SH-SY5Y (cell line): ENCODE results near the gene ALDH1A2.

Experiments
- GATA2 ChIP-seq: IDR thresholded peaks from 2 replicates; pipeline ENCODE4 v1.6.1; 2011; ENCODE audit warnings: mild to moderate bottlenecking, low read depth, low read length
- GATA3 ChIP-seq: IDR thresholded peaks from 2 replicates; pipeline ENCODE4 v1.6.1; 2011; ENCODE audit warnings: low read depth, mild to moderate bottlenecking, low read length, moderate library complexity

The ALDH1A2 gene

DNA sequence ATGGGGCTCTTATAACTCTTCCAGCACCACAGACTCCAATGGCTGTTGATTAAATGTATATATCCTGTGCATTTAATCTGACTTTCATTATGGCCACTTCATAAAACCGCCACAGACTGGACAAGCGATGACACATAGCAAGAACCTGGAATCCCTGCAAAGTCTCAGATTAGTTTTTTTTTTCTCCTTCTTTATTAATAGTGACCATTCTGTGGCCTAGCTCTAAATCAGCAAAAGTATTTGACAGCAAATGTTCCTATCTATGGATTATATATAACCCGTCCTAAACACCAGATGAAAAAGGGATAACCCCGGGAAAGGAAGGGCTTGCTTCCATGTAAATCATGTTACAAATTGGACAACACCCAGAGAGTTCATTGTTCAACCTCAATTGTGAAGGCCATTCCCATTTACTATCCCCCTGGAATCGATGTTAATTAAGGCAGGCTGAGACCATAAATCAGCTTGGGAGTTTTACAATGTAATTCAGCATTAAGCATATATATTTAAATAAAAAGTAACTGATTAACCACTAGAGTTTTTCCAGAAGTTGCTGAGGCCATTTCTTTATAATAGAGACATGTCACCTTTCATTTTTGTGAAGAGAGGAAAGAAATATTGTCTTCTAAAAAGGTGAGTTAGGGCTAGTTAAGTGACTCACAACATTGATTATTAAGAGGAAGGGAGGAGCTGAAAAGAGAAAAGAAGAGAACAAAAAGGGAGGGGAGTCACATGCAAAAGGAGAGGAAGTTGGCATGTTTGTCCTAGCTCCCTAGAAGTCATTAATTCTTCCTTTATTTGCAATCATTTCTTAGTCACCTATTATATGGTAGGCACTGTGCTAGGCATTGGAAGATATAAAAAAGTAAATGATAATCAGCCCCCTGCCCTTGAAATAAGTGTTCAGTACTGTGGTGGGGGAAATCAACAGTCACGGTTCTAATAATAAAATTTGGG lies 26.2 kb downstream of the ALDH1A2 start:
- TF ChIP-seq GATA3: no peak
- no peak for TF ChIP-seq GATA2

DNA sequence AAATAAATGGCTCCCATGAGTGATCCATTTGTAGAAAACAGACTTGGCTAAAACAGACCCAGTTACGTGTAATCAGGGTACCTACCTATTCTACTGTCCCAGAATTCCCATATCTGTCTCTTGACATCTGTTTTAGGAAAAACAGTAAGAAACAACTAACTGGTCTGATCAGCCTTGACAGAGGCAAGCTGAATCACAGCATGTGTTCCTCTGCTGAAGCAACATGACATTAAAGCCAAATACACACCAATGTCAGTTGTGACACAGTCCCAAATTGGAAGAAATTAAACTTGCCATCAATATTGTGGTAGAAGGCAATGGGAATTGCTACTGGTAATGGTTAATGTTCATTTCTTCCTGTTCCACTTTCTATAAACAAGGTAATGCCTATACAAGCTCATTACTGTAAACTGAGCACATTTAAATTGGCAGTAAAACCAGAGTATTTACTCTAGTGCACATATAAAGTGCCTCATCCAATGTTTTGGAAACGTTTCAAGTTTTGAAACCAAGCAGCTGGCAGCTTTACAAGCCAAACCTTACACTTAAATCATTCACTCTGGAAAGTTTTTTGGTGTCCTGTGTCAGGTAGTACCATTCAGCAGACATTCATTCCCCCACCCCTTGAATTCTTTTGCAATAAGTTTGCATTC lies 27.0 kb downstream of the ALDH1A2 start:
- TF ChIP-seq GATA2 (no peak), GATA3 (no peak)

GRCh38 chr15:58037723-58038301 lies 27.7 kb downstream of the ALDH1A2 start:
- TF ChIP-seq GATA2: no peak
- TF ChIP-seq GATA3: no peak

DNA sequence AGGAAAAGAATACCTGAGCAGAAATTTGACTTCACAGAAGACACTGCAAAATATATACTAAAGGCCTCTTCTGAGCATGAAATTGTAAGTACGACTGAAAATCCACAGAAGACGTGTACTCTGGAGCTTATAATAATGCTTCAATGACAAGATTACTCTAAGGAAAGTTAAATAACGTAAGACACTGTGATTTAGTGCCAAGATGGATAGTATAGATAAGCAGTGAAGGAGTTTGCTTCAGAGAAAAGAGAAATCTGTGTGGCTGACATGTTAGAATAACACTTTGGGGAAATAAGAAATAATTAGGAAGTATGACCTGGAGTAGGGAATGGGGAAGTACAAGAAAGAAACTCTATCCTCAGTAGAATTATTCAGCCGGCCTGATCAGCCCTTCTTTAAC lies 28.9 kb downstream of the ALDH1A2 start:
- TF ChIP-seq GATA2 (no peak), GATA3 (no peak)

GRCh38 chr15:58026552-58026951 lies 39.0 kb downstream of the ALDH1A2 start:
- TF ChIP-seq GATA2: no peak
- TF ChIP-seq GATA3: no peak

GRCh38 chr15:58026051-58026450 lies 39.5 kb downstream of the ALDH1A2 start:
- TF ChIP-seq GATA3 (no peak), GATA2 (no peak)

DNA sequence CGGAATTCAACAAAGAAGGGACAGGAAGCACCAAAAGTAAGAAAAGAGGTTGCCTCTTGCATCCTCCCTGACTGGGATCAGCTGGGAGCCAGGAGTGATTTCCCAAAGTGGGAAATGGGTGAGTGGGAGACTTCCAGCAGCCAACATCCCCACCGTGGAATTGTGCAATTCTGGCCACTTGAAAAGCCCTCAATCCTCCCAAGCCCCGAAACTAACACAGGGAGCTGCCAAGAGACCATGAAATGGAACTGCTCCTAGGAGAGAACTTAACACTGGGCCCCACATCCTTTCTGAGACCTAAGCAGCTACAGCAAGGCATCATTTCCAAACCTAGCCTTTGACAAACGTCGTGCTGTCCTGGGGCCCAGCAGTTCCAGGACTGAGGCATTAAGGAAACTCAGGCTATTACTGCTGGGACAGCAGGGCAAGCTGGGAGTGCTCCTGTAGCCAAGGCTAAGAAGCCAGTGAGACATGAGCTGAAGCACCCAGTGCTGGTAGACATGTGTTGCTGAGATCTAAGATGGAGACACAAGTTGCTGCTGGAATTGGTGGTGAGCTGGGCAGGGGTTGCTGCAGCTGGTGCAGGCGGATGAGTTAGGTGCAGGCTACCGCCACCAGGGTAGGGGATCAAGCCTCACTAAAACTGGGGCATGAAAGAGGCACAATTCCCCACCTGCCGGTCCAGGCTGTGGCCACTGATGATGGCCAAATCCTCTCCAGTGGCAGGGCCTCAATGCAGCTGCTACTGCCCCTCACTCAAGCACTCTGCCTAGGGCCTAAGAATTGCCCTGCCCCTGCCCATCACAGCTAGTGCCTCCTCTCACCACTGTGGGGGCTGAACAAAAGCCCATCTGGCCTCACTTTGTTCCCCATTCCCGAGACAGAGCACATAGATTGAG lies 43.9 kb downstream of the ALDH1A2 start:
- TF ChIP-seq GATA2: no peak
- TF ChIP-seq GATA3: no peak

GRCh38 chr15:58019503-58020376 lies 45.8 kb downstream of the ALDH1A2 start:
- TF ChIP-seq GATA2 (no peak), GATA3 (no peak)

DNA sequence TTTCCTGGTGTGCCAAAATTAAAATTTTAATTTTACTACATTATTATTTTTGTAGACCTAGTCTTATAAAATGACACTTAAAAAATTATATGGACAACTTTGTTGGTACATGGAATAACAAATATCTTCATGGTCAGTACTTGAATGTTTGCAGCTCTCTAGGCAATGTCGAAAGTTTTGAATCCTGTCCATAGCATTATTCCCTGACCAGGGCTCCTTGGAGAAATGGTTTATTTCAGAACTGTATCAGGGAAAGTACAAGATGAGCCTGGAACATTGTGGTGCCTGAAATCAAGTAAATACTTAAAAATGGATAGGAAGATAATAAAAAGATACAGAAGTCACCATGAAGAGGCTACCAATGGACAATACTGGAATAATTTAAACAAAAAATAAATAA lies 47.6 kb downstream of the ALDH1A2 start:
- TF ChIP-seq GATA3: no peak
- TF ChIP-seq GATA2: no peak

- no peak for TF ChIP-seq GATA2
Observed at GRCh38 chr15:58016581-58017175, 48.8 kb downstream of the ALDH1A2 start.

DNA sequence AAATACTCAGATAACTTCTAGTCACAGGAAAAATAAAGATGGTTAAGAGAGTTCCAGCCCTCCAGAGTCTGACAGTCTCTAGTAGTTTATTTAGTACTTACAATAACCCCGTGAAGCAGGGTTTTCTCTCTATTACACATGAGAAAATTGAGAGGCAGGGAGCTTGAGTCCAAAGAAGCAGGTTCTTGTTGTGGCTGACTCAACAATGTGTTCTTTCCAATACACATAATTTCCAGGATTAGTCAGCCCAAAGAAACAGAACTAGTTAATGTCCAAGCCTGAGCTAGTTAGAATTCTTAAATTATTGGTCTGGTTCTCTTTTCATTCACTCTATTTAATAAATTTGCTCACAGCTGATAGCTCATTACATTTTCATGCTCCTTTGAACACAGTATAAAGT lies 49.9 kb downstream of the ALDH1A2 start:
- TF ChIP-seq GATA3 (no peak), GATA2 (no peak)

GRCh38 chr15:58014470-58014869 lies 51.0 kb downstream of the ALDH1A2 start:
- TF ChIP-seq GATA3 (no peak), GATA2 (no peak)
